ENCODE results near the gene SCN10A.

DNA sequence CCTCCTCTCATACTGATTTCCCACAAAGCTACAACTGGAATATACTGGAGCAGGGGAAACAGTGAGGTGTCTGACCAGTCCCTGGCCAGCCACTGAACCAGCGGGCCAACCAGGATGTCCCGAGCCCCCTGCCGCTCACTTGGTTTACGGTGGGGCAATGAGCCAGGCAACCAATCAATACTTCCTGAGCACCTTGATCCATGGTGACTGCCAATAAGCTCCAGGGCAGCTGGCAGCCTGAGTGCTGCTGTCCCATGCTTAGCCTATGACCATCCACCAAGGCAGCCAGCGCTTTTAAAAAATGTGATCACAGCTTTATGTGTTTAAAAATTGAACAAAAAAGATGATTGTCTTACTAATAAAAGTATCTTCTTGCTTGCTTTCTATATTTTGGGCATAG is 4.2 kb downstream of the SCN10A start:
- TF ChIP-seq POLR2A (IDR thresholded peaks at IDR 0.05; ENCODE audit: extremely low read depth, insufficient read length) (no peak), MYC (IDR thresholded peaks at IDR 0.05; ENCODE audit: low read depth, low read length) (no peak)
- TF ChIP-seq, protein P1, sequence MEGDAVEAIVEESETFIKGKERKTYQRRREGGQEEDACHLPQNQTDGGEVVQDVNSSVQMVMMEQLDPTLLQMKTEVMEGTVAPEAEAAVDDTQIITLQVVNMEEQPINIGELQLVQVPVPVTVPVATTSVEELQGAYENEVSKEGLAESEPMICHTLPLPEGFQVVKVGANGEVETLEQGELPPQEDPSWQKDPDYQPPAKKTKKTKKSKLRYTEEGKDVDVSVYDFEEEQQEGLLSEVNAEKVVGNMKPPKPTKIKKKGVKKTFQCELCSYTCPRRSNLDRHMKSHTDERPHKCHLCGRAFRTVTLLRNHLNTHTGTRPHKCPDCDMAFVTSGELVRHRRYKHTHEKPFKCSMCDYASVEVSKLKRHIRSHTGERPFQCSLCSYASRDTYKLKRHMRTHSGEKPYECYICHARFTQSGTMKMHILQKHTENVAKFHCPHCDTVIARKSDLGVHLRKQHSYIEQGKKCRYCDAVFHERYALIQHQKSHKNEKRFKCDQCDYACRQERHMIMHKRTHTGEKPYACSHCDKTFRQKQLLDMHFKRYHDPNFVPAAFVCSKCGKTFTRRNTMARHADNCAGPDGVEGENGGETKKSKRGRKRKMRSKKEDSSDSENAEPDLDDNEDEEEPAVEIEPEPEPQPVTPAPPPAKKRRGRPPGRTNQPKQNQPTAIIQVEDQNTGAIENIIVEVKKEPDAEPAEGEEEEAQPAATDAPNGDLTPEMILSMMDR (IDR thresholded peaks at IDR 0.05; ENCODE audit: low read depth, low read length) = no peak
- TF ChIP-seq, protein P2, sequence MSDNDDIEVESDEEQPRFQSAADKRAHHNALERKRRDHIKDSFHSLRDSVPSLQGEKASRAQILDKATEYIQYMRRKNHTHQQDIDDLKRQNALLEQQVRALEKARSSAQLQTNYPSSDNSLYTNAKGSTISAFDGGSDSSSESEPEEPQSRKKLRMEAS (IDR thresholded peaks at IDR 0.05; ENCODE audit: low read depth, low read length) = no peak
